ENCODE data around the gene SLC4A4. TPM values are rescaled to one million over a fixed set of nuclear protein-coding genes. Genes with fewer than 3 reads are reported as not detected.

The SLC4A4 gene
- total RNA-seq, 1 donor from 2014 or later, result 28.5 TPM

DNA sequence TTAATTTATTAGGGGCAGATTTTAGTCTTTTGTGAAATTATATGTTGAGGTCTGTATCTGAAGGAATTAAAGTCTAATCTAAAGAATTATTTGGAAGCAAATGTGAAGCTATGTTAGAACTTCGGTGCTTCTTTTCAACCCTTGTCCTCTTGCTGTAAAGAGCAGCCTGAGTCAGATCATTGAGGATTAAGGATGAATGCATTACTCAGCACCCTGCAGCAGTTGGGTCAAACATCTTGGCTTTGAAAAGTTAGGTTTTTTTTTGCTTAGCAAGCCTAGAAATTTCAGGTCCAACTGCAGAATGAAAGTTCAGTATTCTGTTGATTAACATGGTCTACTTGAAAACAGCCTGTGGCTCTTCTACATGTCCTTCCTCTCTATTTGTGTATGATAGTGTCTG is 57.6 kb downstream of the SLC4A4 start:
- intact Hi-C loops (cut with DNase I), result no loop called here
- Histone ChIP-seq H3K4me1 (no peaks in the 10 kb centered on the region), H3K27me3 (no peaks in the 10 kb centered on the region), H3K36me3 (no peaks in the 10 kb centered on the region), H3K27ac (no peak overlapping the region), H3K9me3 (no peaks in the 10 kb centered on the region), H3K4me3 (no peak overlapping the region)
- ATAC-seq (no peak), DNase-seq (no peak)
- TF ChIP-seq, protein P1, sequence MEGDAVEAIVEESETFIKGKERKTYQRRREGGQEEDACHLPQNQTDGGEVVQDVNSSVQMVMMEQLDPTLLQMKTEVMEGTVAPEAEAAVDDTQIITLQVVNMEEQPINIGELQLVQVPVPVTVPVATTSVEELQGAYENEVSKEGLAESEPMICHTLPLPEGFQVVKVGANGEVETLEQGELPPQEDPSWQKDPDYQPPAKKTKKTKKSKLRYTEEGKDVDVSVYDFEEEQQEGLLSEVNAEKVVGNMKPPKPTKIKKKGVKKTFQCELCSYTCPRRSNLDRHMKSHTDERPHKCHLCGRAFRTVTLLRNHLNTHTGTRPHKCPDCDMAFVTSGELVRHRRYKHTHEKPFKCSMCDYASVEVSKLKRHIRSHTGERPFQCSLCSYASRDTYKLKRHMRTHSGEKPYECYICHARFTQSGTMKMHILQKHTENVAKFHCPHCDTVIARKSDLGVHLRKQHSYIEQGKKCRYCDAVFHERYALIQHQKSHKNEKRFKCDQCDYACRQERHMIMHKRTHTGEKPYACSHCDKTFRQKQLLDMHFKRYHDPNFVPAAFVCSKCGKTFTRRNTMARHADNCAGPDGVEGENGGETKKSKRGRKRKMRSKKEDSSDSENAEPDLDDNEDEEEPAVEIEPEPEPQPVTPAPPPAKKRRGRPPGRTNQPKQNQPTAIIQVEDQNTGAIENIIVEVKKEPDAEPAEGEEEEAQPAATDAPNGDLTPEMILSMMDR (IDR thresholded peaks at IDR 0.05), result no peak

DNA sequence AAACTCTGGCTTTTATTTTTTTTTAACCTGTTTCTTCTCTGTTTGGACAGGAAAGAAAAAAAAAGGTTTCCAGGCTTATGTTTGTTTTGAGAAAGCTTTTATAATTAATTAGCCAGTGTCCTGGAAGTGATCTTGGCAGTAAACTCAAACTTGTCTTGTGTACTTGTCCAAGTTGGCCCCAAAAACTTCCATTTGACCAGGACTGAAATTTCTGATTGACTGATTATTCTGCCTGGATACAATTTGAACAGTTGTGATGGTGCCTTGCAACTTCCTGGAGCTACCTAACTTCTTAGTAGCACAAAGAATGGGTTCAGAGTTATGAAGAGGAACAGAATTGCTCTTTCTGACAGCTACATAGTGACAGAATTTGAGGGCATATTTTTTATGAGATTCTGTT is 62.0 kb downstream of the SLC4A4 start:
- Histone ChIP-seq H3K4me1 (no peaks in the 10 kb centered on the region), H3K36me3 (no peaks in the 10 kb centered on the region), H3K27me3 (no peaks in the 10 kb centered on the region), H3K9me3 (no peaks in the 10 kb centered on the region), H3K4me3 (no peak overlapping the region), H3K27ac (no peak overlapping the region)
- DNase-seq, result no peak
- intact Hi-C loops (cut with DNase I), result no loop called here
- no peak for ATAC-seq
- TF ChIP-seq, protein P1 (IDR thresholded peaks at IDR 0.05), result no peak

DNA sequence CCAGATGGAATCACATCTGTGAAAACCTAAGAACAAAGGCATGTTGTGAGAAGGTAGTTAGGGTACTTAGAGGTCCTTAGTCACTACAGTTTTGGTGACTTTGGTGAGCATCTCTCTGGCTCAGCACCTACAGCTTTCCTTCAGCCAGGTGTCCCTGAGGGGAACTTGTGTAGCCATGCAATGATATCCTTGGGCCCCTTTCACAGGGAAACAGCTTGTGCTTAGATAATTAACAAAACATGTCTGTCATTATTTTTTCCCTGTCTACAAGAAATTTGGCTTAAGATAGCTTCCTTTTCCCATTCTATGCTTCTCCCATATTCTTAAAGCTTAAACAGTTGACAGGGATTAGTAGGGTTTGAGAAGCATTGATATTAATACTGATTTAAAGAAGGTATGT is 63.8 kb downstream of the SLC4A4 start:
- Histone ChIP-seq H3K36me3 (no peaks in the 10 kb centered on the region), H3K27ac (no peak overlapping the region), H3K9me3 (no peaks in the 10 kb centered on the region), H3K4me3 (no peak overlapping the region), H3K27me3 (no peaks in the 10 kb centered on the region), H3K4me1 (no peaks in the 10 kb centered on the region)
- TF ChIP-seq, protein P1 (IDR thresholded peaks at IDR 0.05), result no peak
- ATAC-seq (no peak), DNase-seq (no peak)
- intact Hi-C loops (cut with DNase I), result no loop called here

DNA sequence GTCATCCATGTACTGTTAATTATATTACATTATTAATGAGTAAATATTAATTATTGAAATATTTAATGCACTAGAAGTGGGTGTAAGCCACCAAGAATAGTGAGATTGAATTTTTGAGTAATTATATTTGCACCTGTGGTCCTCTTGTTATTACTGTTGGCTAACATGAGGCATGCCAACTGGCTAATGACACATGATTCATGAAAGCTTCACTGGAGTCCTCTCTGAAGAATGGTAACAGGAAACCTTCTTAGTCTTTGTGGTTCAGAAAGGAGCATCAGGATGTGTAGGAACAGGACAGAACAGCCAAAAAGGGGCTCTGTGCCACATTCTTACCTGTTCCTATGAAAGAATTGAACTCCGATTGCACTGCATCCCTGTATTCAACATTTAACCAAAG is 65.2 kb downstream of the SLC4A4 start:
- ATAC-seq, result no peak
- Histone ChIP-seq H3K9me3 (no peaks in the 10 kb centered on the region), H3K36me3 (no peaks in the 10 kb centered on the region), H3K4me3 (no peak overlapping the region), H3K27me3 (no peaks in the 10 kb centered on the region), H3K27ac (no peak overlapping the region), H3K4me1 (no peaks in the 10 kb centered on the region)
- TF ChIP-seq, protein P1 (IDR thresholded peaks at IDR 0.05), result no peak
- intact Hi-C loops (cut with DNase I), result no loop called here
- DNase-seq, result no peak

DNA sequence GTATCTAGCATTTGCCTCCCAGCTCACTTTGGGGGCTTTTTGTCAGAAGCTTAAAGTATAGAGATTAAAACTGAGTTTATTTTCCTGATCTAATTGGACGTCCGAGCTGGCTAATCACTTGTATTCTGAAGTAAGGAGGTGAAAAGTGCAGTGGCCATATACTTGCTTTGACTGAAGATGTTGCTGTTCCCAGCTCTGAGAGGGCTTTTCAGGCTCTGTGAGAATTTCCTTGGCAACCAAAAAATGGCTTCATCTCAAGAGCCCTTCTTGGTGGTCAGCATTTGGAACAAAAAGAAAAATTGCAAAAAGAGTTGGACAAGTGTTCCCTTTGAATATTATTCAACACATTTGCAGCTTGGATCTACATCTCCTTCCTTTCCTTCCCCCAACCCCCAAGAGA is 67.0 kb downstream of the SLC4A4 start:
- H3K4me3 ChIP-seq, result no peak overlapping the region
- intact Hi-C loops (cut with DNase I), result no loop called here

More for the DNA sequence above, 67.0 kb downstream of the SLC4A4 start:
- Histone ChIP-seq H3K36me3 (no peaks in the 10 kb centered on the region), H3K27ac (no peak overlapping the region), H3K9me3 (no peaks in the 10 kb centered on the region), H3K27me3 (no peaks in the 10 kb centered on the region), H3K4me1 (no peaks in the 10 kb centered on the region)
- no peak for ATAC-seq
- no peak for DNase-seq
- TF ChIP-seq, protein P1 (IDR thresholded peaks at IDR 0.05), result no peak
